Gastrocnemius medialis (tissue), 4 donors: ENCODE data around the gene ZBTB4. TPM values are rescaled to one million over a fixed set of nuclear protein-coding genes. Genes with fewer than 3 reads are reported as not detected.

Source experiments
- ATAC-seq, 2 donors: fragments of 150-250 bp; one replicate each; pipeline ENCODE4 v1.9.1; 2016
- DNase-seq, 2 donors: peaks; one replicate each; pipeline ENCODE4 v3.0.0-alpha.2; 2019
- H3K27ac ChIP-seq, 4 donors: fragments of 200-600 bp; sonication (generic); 1 replicate in 1 of 4; 2 replicates in 3 of 4; pipeline ENCODE4 v1.5.1; 2016 to 2018; ENCODE audit warnings: mild to moderate bottlenecking in 2 of 4, moderate library complexity in 1 of 4
- H3K27me3 ChIP-seq, 3 donors: fragments of 200-600 bp; sonication (generic) in 2 of 3; 1 replicate in 1 of 3; 2 replicates in 2 of 3; pipeline versions ENCODE4 v1.5.1 to v1.6.0; 2016 to 2019; ENCODE audit warnings: mild to moderate bottlenecking in 1 of 3, moderate library complexity in 1 of 3
- H3K36me3 ChIP-seq, 2 donors: fragments of 200-600 bp; sonication (generic) in 1 of 2; one replicate each; pipeline ENCODE4 v1.5.1; 2017 to 2018
- H3K4me1 ChIP-seq, 2 donors: fragments of 200-600 bp; sonication (generic) in 1 of 2; one replicate each; pipeline ENCODE4 v1.5.1; 2016 to 2017; ENCODE audit warnings: mild to moderate bottlenecking in 2 of 2
- H3K4me3 ChIP-seq, 4 donors: fragments of 200-600 bp; sonication (generic) in 3 of 4; 1 replicate in 1 of 4; 2 replicates in 3 of 4; pipeline ENCODE4 v1.5.1; 2016 to 2019; ENCODE audit warnings: mild to moderate bottlenecking in 2 of 4
- H3K9me3 ChIP-seq, 3 donors: fragments of 200-600 bp; sonication (generic) in 2 of 3; 1 replicate in 1 of 3; 2 replicates in 2 of 3; pipeline ENCODE4 v1.5.1; 2016 to 2019
- POLR2A ChIP-seq, 2 donors: fragments of 450-650 bp; IDR thresholded peaks; one replicate each; pipeline ENCODE4 v1.6.1; 2017; ENCODE audit warnings: antibody characterized with exemption in 2 of 2, mild to moderate bottlenecking in 2 of 2, moderate library complexity in 2 of 2
- in situ Hi-C, 4 donors: fragments of 200-750 bp; cut with MboI; loops; one replicate each; pipeline versions ENCODE4 v1.15.0 to v1.8.0; 2017; ENCODE audit warnings: low sequenced_read_pairs in 4 of 4
- intact Hi-C: fragments of 100-400 bp; cut with DNase I; formaldehyde crosslinking; loops from one replicate; pipeline ENCODE4 v1.15.1; 2023; ENCODE audit warnings: low total_unique reads
- total RNA-seq, 4 donors: library from RNA; depleted of rRNA; stranded (reverse); fragments of >200 nt; gene quantifications; one replicate each; pipeline versions ENCODE4 v1.1.0 to v1.2.3, GENCODE V29; 2016
- TF ChIP-seq, protein P1 (sequence below), 5 experiments: fragments of 450-650 bp in 3 of 5; fragments of 200-600 bp in 2 of 5; sonication (generic) in 2 of 5; IDR thresholded peaks in 4 of 5; conservative IDR thresholded peaks in 1 of 5; 1 replicate in 4 of 5; 2 replicates in 1 of 5; pipeline ENCODE4 v1.5.1; 2016 to 2019; ENCODE audit warnings: antibody characterized with exemption in 5 of 5, mild to moderate bottlenecking in 3 of 5, moderate library complexity in 3 of 5

The ZBTB4 gene
- total RNA-seq, 4 donors from 2014 or later, result 24.2 to 43.1 (median 31.2) TPM

- in situ Hi-C loops, result loop anchor here in 1 of 4 donors (25.0 kb wide), 1 partner anchor 135 kb away; the partner anchor contains the start of genes SENP3 and TNFSF13
Measured at GRCh38 chr17:7427549-7427948, 51.9 kb downstream of the ZBTB4 start.

DNA sequence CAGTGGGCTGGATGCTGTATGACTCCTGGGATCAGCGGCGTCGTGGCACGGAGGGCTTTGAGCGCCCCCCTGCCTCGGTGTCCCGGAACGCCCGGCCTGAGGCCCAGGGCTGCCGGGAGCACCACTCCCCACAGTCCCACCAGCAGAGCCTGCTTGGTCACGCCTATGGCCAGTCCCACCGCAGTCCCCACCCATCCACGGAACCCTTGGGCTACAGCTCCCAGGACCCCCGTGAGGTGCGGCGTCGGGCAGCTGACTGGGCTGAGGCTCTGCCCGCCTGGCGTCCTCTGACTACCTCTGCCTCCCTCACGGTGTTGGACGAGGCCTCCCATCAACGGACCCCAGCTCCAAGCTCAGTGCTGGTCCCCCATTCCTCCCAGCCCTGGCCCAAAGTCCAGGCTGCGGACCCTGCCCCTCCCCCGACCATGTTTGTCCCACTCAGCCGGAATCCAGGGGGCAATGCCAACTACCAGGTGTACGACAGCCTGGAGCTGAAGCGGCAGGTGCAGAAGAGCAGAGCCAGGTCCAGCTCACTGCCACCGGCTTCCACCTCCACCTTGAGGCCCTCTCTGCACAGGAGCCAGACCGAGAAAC is 52.4 kb downstream of the ZBTB4 start:
- DNase-seq (no peak), ATAC-seq (no peak)
- Histone ChIP-seq H3K4me1 (no peaks in the 10 kb centered on the region), H3K9me3 (no peaks in the 10 kb centered on the region), H3K27ac (no peak overlapping the region), H3K36me3 (no peaks in the 10 kb centered on the region), H3K4me3 (no peak overlapping the region), H3K27me3 (no peaks in the 10 kb centered on the region)
- intact Hi-C loops, result no loop called here
- no peak for TF ChIP-seq POLR2A (IDR thresholded peaks at IDR 0.05)
- TF ChIP-seq, protein P1, sequence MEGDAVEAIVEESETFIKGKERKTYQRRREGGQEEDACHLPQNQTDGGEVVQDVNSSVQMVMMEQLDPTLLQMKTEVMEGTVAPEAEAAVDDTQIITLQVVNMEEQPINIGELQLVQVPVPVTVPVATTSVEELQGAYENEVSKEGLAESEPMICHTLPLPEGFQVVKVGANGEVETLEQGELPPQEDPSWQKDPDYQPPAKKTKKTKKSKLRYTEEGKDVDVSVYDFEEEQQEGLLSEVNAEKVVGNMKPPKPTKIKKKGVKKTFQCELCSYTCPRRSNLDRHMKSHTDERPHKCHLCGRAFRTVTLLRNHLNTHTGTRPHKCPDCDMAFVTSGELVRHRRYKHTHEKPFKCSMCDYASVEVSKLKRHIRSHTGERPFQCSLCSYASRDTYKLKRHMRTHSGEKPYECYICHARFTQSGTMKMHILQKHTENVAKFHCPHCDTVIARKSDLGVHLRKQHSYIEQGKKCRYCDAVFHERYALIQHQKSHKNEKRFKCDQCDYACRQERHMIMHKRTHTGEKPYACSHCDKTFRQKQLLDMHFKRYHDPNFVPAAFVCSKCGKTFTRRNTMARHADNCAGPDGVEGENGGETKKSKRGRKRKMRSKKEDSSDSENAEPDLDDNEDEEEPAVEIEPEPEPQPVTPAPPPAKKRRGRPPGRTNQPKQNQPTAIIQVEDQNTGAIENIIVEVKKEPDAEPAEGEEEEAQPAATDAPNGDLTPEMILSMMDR (IDR thresholded peaks at IDR 0.05 in 4 of 5, conservative IDR thresholded peaks at IDR 0.05 in 1 of 5), result no peak
- in situ Hi-C loops, result loop anchor here in 1 of 4 donors (25.0 kb wide), 1 partner anchor 135 kb away; the partner anchor contains the start of genes SENP3 and TNFSF13

More at GRCh38 chr17:7427549-7427948, 51.9 kb downstream of the ZBTB4 start:
- intact Hi-C loops, result no loop called here
- no peak for TF ChIP-seq POLR2A (IDR thresholded peaks at IDR 0.05)
- TF ChIP-seq, protein P1 (IDR thresholded peaks at IDR 0.05 in 4 of 5, conservative IDR thresholded peaks at IDR 0.05 in 1 of 5), result no peak
- no peak overlapping the region for H3K27ac ChIP-seq
- ATAC-seq (no peak), DNase-seq (no peak)
- H3K4me3 ChIP-seq, result no peak overlapping the region
- no peaks in the 10 kb centered on the region for H3K27me3 ChIP-seq
- no peaks in the 10 kb centered on the region for H3K36me3 ChIP-seq
- no peaks in the 10 kb centered on the region for H3K9me3 ChIP-seq
- H3K4me1 ChIP-seq, result no peaks in the 10 kb centered on the region

GRCh38 chr17:7426203-7426863 is 53.1 kb downstream of the ZBTB4 start:
- H3K9me3 ChIP-seq, result no peaks in the 10 kb centered on the region
- DNase-seq (no peak), ATAC-seq (no peak)
- H3K27me3 ChIP-seq, result no peaks in the 10 kb centered on the region
- no peak overlapping the region for H3K4me3 ChIP-seq
- H3K27ac ChIP-seq, result no peak overlapping the region
- intact Hi-C loops, result no loop called here
- in situ Hi-C loops, result loop anchor here in 1 of 4 donors (25.0 kb wide), 1 partner anchor 136 kb away; the partner anchor contains the start of genes SENP3 and TNFSF13
- H3K4me1 ChIP-seq, result no peaks in the 10 kb centered on the region
- TF ChIP-seq POLR2A (IDR thresholded peaks at IDR 0.05), result no peak
- no peaks in the 10 kb centered on the region for H3K36me3 ChIP-seq

GRCh38 chr17:7425756-7426155 is 53.7 kb downstream of the ZBTB4 start:
- no peaks in the 10 kb centered on the region for H3K27me3 ChIP-seq
- in situ Hi-C loops (loop anchor here in 1 of 4 donors (25.0 kb wide), 1 partner anchor 137 kb away; the partner anchor contains the start of genes SENP3 and TNFSF13), intact Hi-C loops (no loop called here)
- no peak overlapping the region for H3K27ac ChIP-seq
- TF ChIP-seq POLR2A (IDR thresholded peaks at IDR 0.05), result no peak
- TF ChIP-seq, protein P1 (IDR thresholded peaks at IDR 0.05 in 4 of 5, conservative IDR thresholded peaks at IDR 0.05 in 1 of 5), result no peak
- no peaks in the 10 kb centered on the region for H3K36me3 ChIP-seq
- no peaks in the 10 kb centered on the region for H3K4me1 ChIP-seq
- no peaks in the 10 kb centered on the region for H3K9me3 ChIP-seq
- no peak for ATAC-seq
- H3K4me3 ChIP-seq, result no peak overlapping the region
- DNase-seq, result no peak

DNA sequence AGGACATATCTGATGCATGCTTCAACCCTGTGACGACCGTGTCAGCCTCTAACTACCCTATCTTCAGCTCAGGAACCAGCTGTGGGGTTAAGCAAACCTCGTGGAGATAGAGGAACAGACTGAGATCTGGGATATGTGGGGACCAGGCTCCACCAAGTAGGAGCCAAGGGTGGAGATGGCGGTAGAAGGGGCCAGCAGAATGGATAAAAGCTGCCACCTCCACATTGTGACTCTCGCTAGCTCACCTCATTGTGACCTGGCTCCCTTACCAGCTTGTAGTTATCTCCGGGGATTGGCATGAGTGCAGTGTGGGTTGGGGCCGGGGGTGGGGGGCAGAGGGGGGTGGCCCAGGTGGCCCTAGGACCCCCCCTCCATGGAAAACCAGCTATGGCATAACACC is 54.1 kb downstream of the ZBTB4 start, which contains the start of gene SPEM2:
Gene SPEM2, plus strand, starts transcription at position 301 of the 400 bp plus-strand sequence. Its CDS starts 73 bp downstream, at position 374.
- no peaks in the 10 kb centered on the region for H3K36me3 ChIP-seq
- H3K27me3 ChIP-seq, result no peaks in the 10 kb centered on the region
- in situ Hi-C loops, result loop anchor here in 1 of 4 donors (25.0 kb wide), 1 partner anchor 137 kb away; the partner anchor contains the start of genes SENP3 and TNFSF13
- H3K27ac ChIP-seq, result no peak within 1 kb of the TSS
- TF ChIP-seq, protein P1 (IDR thresholded peaks at IDR 0.05 in 4 of 5, conservative IDR thresholded peaks at IDR 0.05 in 1 of 5), result no peak
- no peak for TF ChIP-seq POLR2A (IDR thresholded peaks at IDR 0.05)
- H3K9me3 ChIP-seq, result no peaks in the 10 kb centered on the region
- H3K4me3 ChIP-seq, result no peak within 1 kb of the TSS
- ATAC-seq (no peak), DNase-seq (no peak)
- intact Hi-C loops, result no loop called here
- H3K4me1 ChIP-seq, result no peaks in the 10 kb centered on the region
